Superior temporal gyrus (tissue), 1 donor: Measurements from ENCODE around the gene DNAJC3.
A peak's percentile ranks its signal among the peaks of the same experiment; 100 is the strongest.
"Not testable (repeated sequence)": the region's sequence is repeated elsewhere in the genome, so short reads cannot be mapped to it uniquely, and the experiment has no call there.

Experiments
- DNase-seq: peaks from one replicate; pipeline ENCODE4 v3.0.0-alpha.2; 2016; ENCODE audit errors: extremely low spot score

DNAJC3 gene

DNA sequence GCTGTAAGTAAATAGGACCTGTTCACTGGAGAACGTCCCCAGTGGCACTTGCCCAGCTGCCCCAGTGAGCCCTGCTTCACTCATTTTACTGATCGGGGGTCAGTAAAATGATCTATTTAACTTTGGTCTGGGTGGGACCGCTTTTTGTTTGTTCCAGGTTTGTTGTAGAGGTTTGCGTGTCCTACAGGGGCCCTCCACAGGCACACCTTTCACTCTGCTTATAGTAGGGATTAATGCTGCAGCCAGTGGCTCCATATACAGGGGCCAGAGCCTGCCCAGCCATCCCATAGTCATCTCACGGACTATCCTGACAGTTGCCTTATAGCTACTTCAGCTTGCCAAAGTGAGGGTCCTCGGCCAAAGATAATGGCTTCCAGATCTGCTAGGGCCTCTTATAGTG, 104.1 kb downstream of the DNAJC3 start:
- DNase-seq = no peak

DNA sequence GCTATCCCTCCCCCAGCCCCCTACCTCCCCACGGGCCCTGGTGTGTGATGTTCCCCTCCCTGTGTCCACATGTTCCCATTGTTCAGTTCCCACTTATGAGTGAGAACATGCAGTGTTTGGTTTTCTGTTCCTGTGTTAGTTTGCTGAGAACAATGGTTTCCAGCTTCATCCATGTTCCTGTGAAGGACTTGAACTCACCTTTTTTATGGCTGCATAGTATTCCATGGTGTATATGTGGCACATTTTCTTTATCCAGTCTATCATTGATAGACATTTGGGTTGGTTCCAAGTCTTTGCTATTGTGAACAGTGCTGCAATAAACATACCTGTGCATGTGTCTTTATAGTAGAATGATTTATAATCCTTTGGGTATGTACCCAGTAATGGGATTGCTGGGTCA, 105.0 kb downstream of the DNAJC3 start:
- DNase-seq = not testable (repeated sequence)

GRCh38 chr13:95783747-95784146, 106.8 kb downstream of the DNAJC3 start:
- no peak for DNase-seq

DNA sequence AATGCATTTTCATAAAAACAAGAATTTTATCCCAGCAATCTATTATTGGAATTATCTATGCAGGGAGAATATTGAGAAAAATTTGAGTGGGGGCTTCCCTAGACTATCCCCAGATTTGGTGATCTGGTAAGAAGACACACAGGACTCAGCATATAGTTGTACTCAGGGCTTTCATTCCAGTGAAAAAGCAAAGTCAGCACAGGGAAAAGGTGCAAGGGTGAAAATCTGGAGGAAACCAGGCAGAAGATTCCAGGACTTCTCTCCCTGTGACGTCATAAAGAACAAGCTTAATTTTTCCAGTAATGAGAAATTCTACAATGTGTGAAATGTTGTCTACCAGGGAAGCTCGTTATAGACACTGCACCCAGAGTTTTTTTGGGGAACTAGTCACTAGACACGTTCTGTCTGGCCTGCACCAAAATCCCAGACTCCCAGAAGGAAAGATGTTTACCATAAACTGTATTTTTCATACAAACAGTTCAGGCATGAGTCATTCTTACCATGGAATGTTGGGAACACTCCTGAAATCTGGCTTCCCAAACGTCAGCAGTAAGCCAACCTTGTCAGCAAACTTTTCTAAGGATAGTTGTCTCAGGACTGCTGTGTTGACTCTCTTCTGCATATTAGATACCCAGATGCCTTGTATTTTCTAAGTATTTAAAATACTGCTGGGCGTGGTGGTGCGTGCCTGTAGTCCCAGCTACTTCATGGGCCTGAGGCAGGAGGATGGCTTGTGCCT, 107.4 kb downstream of the DNAJC3 start:
- DNase-seq = no peak

DNA sequence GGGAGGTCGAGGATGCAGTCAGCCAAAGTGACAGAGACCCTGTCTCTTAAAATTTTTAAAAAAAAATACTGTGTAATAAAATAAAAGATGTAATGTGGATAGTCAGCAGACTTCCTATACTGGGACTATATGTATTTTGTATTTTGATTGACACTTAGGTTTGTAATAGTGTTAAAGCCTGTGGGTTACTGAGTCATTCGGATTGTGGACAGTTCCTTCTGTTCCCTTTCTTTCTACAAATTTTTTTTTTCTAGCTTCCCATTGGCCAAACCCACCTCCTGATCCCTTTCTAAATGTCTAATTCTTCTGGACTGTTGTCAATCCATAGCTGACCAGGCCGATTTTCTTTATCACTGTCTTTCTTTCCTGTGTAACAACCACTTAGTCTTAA, 108.0 kb downstream of the DNAJC3 start:
- DNase-seq = no peak

- no peak for DNase-seq
These were observed 110.6 kb downstream of the DNAJC3 start for GRCh38 chr13:95787356-95788099.

- no peak for DNase-seq
These were observed 111.1 kb downstream of the DNAJC3 start for GRCh38 chr13:95788100-95788463.

DNA sequence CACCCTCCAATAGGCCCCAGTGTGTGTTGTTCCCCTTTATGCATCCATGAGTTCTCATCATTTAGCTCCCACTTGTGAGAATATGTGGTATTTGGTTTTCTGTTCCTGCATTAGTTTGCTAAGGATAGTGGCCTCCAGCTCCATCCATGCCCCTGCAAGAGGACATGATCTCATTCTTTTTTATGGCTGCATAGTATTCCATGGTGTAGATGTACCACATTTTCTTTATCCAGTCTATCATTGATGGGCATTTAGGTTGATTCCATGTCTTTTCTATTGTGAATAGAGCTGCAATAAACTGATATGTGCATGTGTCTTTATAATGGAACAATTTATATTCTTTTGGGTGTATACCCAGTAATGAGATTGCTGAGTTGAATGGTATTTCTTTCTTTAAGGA, 112.4 kb downstream of the DNAJC3 start:
- not testable (repeated sequence) for DNase-seq

- DNase-seq = no peak
These were observed 114.3 kb downstream of the DNAJC3 start for GRCh38 chr13:95791084-95791722.

- no peak for DNase-seq
These were observed 116.1 kb downstream of the DNAJC3 start for GRCh38 chr13:95793018-95793555.

DNA sequence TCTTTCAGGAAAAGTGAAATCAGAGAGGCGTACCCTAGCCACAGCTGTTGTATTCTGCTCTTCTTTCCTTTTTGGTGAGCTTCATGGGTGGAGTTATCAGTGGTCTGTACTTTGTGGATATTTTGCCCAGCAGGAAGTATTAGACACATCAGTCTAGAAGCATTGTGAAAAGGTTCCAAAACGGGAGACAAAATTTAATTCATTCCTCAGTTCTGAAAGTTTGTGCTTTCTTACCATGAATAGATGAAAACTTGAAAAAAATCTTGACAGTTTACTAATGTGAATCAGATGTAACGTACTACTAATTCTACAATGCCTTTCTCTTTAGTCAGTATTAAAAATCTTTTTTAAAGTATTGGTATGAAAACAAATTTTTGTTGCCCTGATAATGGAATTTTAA, 116.8 kb downstream of the DNAJC3 start:
- no peak for DNase-seq

GRCh38 chr13:95797016-95797415, 120.1 kb downstream of the DNAJC3 start:
- no peak for DNase-seq

GRCh38 chr13:95800436-95800835, 123.5 kb downstream of the DNAJC3 start:
- no peak for DNase-seq

DNA sequence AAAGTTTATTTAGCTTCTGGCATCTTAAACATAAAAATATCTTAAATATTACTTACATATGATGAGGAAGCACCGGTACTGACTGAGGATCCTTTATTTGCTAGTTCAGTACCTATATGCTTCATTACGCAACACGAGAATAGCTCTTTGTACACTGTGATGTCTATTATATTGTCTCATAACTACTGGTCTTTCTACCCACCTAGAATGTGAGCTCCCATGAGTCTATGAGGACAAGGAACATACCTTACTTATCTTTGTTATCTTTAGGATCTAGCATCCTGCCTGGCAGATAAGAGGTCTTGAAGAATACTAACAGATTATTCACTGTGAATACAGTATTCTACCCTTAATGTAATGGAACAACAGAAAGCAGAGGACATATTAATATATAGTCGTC, 124.9 kb downstream of the DNAJC3 start:
- DNase-seq = no peak

DNA sequence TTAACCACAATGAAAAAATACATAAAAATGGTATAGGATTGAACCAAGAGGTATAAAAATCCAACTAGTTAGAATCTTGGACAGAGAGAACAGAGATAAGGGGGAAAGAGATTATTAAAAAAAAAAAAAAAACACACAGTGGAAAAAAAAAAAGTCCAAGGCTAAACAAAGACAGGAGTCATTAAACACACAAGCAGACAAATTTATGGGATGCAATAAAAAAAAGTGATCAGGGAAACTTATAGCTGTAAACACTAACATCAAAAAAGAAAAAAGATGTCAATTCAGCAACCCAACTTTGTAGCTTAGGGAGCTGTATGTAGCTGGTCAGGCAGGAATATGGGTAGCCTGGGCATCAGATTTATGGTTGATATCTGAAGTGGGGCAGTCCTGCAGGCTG, 129.0 kb downstream of the DNAJC3 start:
- DNase-seq = no peak

- no peak for DNase-seq
These were observed 132.5 kb downstream of the DNAJC3 start for GRCh38 chr13:95809429-95809828.

- DNase-seq = no peak
These were observed 136.2 kb downstream of the DNAJC3 start for GRCh38 chr13:95813139-95813538.

DNA sequence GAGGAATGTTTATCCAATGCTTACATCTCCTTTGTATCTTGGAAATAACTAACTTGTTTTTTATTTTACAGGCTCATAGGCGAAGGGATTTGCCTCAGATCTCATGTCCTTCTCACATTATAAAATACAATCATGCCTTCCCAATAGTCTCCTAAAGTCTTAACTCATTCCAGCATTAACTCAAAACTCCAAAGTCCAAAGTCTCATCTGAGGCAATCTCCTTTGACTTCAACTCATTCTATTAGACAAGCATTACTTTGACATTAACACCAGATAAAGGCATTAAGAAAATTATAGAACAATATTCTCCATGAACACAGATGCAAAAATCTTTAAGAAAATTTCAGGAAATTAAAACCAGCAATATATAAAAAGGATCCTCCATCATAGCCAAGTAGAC, 137.6 kb downstream of the DNAJC3 start:
- DNase-seq = no peak

DNA sequence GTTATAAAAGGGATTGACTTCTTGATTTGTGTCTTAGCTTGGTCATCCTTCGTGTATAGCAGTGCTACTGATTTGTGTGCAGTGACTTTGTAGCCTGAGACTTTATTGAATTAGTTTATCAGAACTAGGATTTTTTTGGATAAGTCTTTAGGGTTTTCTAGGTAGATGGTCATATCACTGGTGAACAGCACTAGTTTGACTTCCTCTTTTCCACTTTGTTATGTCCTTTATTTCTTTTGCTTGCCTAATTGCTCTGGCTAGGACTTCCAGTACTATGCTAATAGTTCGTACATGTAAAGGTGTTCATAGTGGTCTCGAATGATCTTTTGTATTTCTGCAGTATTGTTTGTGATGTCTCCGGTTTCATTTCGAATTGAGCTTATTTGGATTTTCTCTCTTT, 145.4 kb downstream of the DNAJC3 start:
- no peak for DNase-seq

- DNase-seq = no peak
These were observed 156.2 kb downstream of the DNAJC3 start for GRCh38 chr13:95833126-95833525.

GRCh38 chr13:95833719-95834118, 156.8 kb downstream of the DNAJC3 start:
- DNase-seq = no peak

DNA sequence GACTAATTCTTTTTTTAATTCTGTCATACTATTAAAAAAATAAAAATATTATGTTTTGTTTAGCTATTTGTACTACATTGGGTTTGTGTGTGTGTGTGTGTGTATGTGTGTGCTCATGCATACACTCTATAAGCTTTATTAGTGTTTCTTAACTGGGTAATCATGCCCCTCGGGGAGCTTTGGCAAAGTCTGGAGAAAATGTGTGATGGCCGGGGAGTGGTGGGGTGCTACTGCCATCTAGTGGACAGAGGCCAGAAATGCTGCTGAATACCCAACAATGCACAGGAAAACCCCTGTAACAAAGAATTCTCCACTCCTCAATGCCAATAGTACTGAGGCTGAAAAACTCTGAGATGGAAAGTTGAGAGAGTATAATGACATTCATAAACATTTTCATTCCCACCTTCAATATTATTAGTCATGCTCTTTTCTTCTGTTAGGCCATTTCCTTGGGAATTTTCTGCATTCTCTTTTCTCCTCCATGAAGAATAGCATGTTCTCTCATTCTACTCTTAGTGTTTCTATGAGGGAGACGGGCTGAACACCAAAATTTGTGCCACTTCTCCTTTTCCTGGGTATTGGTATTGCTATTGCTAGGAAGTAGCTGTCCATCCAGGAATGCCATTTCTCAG, 157.3 kb downstream of the DNAJC3 start:
- DNase-seq = peak; percentile 89
